T-helper 1 cell treated with Interleukin-12 subunit alpha and Interleukin-12 subunit beta and Interleukin-4 antibody, amounts not matched to agents 30 ng/mL and 1 ng/mL, for 36 hours (primary cell): ENCODE results near the gene CABCOCO1. TPM values are rescaled to one million over a fixed set of nuclear protein-coding genes. Genes with fewer than 3 reads are reported as not detected.

Experiments used
- intact Hi-C: fragments of 100-400 bp; cut with micrococcal nuclease; formaldehyde crosslinking; loops from one replicate; pipeline ENCODE4 v1.15.1; 2024
- total RNA-seq: library from RNA; stranded (reverse); gene quantifications from 2 replicates; pipeline ENCODE4 v1.2.3, GENCODE V29; 2022

Gene CABCOCO1
- total RNA-seq, 1 donor from 2014 or later = not detected

DNA sequence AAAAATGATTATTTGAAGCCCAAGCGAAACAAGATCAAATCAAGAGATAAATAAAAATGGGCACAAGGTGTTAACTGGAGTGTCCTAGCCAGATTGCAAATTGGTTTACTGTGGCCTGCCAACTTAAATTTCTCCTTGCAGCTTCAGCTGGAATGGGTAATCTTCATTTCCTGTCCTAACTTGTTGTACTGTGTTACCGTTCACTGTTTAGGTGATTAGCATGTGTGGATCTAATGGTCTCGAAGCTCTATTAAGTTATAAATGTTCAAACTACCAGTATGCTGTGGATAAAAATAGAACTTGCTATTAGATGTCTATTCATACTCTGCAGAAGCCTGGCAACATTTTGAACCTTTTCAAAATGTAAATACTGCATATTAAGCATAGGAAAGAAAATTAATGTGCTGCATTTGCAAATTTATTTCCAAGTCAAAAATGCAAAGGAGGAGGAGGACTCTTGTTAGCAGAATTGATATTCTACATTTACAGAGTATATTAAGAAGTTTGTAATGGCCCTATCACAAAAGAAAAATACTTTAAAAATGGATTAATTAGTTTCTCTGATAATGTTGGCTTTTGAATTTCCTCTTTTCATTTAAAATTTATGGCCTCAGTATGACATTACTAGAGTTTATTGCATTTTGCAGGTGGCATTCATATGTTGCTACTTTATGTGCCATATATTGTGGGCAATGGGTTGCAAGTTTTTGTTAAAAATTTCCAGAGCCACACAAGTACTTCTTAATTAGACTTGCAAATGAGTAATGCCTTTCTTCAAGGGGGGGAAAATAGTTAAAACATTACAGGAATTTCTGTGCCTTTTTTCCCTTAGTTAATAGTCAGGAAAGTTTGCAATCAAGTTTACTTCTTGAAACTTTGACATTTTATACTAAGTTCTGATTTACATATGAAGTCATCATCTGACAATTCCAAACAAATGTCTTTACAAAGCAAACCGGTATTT lies 92.1 kb downstream of the CABCOCO1 start:
- intact Hi-C loops = loop anchor here (5.0 to 10.0 kb wide), 7 partner anchors 282 to 1380 kb away; partner anchors contain the start of genes EGR2, NRBF2 and RTKN2

DNA sequence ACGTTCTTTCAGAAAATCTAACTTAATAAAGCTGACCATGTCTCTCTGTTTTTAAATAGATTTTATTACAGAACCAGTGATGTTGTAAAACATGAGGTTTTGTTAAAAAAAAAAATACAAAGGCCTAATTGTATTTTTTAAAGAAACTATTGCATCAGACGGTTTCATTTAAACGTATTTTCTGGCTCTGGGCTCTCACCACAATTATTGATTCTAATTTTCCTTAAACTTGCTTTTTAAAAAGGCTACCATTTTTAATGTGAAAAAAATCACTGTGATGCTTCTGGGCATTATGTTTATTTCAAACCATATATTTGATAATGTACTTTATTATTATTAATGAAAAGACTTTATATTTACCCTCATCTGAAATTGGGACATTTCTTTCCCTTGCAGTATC lies 94.3 kb downstream of the CABCOCO1 start:
- intact Hi-C loops = loop anchor here (10.0 kb wide), 2 partner anchors 1058 to 1378 kb away; partner anchors contain the start of genes EGR2 and NRBF2

DNA sequence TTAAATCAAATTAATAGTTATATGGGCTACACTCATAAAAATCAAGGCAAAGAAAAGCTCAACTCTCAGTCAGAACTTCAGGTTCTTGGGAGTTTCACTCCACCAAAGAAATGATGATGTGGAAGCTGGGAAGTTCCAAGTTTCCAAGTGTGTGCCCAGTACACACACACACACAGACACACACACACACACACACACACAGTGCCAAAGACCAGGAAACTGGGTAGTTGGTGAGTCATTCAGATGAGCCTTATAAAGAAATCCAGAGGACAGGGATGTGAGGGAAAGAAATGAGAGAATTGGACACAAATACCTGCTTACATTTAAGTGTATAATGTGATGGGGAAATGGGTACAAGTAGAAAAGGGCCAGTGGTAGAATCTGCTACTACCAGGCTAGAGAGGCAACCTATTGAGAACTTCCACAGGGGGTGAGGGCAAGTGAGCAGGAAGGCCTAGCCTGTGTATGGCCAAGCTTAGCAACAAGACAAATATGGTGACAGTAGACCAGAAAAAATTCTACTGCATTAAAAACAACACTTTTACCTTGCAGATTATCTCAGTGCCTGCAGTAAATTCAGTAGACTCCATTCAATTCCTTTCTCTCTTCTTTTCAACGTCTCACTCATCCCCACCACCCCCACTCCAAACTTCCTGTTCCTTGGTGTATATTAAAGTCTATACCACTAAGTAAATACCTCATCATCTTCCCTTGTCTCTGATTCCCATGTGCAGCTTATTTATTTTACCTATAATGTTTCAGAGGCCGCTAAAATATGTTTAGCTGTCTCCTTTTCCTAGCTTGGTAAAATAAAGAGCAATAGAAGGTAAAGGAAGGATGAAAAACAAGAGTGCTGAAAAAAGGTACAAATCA lies 95.0 kb downstream of the CABCOCO1 start:
- intact Hi-C loops = loop anchor here (10.0 kb wide), 2 partner anchors 1057 to 1377 kb away; partner anchors contain the start of genes EGR2 and NRBF2

DNA sequence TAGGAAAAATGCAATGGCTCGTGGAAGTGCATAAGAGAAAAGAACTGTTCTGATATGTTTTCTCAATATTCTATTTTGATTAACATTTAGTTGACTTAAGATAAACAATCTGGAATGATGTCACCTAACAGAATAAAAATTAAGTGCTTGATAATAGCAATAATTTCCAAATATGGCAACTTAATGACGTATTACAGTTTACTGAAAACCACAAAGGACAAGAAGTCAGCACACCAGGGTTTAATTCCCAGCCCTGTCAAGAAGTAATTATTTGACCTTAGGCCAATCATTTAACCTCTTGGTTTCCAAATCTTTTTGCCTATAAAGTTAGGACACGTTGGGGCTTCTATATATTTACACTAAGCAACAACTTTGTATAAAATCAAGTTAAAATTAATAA lies 95.7 kb downstream of the CABCOCO1 start:
- intact Hi-C loops = loop anchor here (10.0 kb wide), 2 partner anchors 1056 to 1376 kb away; partner anchors contain the start of genes EGR2 and NRBF2

DNA sequence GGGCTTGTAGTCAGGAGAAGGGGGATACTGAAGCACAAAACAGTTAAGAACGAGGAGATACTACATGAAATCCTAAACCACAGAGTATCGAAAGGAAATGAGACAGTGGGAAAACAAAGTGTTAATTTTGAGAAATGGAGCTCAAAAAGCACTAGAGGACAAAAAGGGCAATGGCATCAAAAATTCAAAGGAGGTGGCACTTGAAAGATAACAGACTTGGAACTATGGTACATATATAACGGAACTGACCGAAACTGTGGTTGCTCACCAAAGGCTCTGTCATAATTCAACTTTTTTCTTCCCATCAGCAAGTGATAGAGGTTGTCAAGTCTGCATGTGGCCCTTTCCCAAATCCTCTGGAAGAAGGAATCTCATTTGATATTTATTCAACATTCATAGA lies 97.0 kb downstream of the CABCOCO1 start:
- intact Hi-C loops = loop anchor here (10.0 kb wide), 2 partner anchors 1055 to 1375 kb away; partner anchors contain the start of genes EGR2 and NRBF2

DNA sequence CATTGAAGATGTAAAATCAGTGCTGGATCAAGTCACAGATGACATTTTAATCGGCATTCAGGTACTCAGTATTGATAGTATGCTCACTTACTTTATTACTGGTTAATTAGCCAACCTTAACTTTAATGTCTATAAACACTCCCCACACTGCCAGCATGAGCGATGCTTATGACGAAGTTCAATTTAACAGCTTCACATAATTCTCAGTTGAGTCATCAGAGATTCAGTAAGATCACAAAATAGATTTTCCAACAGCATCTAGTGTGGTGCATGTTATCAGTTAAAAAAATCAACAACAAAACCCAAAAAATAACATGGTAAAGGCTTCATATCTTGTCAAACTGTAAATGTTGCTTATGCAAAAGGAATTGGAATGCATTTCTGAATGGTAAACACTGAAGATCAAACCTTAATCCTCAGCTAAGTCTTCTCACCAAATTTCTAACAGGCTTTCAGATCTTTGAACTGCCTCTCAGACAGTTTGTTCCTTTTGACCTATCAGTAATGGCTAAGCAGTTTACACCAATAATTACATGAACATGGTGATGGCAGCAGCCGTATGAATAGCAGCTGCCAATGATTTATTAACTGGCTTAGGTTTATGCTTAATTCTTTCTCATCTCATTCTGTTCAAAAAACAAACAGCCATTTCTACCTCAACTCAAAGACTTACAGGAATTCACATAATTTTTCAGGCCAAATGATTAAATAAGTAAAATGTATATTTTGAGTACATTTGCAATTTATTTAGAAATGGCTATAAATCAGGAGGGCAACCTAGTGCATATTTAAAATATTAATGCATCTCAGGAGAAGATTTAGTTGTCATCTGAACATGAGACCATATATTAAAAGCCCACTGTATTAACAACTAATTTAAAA lies 98.5 kb downstream of the CABCOCO1 start:
- intact Hi-C loops = no loop called here

DNA sequence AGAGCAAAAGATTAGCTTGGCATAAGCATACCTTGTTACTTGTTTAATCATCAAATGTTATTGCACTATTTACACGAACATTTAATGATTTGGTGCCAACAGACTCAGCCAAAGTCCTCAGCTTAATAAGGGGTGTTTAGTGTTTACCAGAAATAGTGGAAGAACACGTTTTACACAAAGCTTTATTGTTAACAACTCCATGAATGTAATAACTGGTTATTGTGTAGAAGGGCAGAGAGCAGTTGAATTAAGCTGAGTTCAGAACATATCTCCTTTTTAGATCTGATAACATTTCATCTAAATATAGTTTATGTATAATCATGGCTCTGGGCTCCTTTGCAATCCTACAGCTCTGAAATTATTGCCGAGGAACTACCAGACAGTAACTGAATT lies 99.1 kb downstream of the CABCOCO1 start:
- intact Hi-C loops = no loop called here

DNA sequence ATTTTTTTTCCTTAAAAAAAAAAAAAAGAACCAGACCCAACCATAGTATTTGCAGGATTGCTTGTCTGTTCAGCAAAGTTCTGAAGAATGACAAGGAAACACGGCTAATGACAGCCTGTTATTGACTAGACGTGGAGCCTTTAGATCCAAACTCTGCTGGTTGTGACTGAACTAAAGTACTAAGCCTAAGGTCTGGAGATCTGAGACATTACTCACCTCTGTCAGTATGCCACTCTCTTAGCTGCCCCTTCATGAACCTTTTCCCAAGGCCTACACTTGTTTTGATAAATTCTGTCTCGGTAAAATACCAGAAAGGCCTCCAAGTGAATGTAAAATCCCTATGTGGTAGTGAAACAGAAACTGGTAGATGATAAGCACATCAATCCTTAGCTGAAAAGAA lies 101.0 kb downstream of the CABCOCO1 start:
- intact Hi-C loops = no loop called here

DNA sequence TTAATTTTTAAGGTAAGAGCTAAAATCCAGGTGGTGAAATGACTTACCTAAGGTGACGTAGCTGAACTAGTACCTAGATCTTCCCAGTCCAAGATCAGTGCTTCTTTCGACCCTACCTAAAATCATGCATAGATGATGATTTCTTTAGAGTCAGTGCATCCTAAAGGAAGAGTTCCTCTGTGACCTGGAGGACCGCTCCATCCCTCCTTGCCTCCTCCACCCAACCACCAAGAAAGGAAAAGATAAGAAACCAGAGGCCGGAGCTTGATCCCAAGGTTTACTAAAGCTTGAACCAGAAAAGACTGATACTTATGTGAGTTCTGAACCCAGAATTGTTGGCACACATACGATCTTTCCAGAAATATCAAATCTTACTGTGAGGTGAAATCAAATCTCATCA lies 101.8 kb downstream of the CABCOCO1 start:
- intact Hi-C loops = no loop called here

DNA sequence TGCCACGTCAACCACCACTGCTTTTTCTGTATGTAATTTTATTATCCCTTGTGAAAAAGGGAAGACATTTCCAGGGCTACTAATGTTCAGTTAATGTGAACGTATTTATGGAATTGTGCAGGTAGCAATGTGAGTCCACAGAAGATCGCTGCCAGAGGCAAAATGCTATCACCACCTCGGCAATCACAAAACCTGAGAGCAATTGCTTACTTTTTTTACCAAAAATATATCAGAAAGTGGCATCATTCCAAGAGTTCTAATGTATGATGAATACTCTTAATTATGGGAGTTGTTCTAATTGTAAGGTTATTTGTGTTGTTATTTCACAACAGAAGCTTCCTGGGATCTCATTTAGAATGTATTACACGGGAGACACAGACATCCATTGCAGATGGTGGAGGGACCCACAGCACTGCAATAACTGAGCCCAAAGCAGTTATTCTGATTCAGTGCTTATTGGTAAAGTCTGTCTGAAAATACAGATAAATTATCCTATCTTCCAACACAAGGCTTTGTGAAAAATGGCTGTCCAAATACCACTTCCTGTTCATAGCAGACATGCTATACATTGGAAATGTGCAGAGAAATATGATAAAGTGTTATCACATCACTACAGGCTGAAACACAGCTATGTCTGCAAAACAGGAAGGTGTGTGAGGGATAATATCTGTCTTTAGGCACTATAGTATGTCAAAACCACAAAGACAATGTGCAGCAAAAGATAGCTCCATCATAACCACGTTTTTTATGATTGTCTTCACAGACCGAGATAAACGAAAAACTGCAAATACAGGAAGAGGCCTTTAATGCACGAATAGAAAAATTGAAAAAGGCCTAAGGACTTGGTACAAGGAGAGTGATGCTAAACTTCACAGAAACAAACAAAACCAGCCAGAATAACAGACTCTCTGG lies 102.7 kb downstream of the CABCOCO1 start:
- intact Hi-C loops = loop anchor here (1.0 kb wide), 1 partner anchor 13 kb away; no protein-coding TSS in a partner anchor

DNA sequence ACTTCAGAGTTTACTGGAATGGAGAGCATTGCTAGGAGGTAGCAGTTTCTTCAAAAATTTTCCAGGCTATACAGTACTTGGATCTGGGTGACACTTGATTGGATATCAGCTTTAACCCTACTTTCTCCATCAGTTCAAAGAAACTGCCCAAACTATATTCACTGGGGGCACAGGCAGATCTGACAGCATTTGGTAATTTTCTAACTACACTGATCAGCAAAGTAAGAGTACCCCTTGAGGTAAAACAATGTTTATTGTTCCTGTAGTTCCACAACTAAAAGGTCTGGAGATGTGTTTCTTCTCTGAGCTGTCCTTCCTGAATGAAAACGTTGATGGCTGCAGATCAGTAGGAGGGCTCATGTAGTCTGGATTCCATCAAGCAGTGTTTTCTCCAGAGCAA lies 104.2 kb downstream of the CABCOCO1 start:
- intact Hi-C loops = no loop called here

DNA sequence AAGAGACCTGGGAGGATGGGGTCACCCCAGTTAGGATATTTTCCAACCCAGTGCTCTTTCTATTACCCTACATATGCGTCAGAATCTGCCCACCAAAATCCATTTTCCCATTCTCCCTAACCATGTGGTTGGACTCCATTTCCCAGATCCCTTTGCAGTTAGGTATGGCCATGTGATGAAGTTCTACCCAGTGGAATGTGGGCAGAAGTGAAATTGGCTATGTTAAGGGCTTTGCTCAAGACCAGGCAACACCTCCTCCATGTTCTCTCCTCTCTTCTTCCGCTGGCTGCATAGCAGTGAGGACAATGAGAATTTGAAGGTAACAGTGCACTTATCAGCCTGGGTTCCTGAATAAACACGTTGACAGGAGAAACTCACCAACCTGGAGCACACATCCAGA lies 111.3 kb downstream of the CABCOCO1 start:
- intact Hi-C loops = no loop called here

DNA sequence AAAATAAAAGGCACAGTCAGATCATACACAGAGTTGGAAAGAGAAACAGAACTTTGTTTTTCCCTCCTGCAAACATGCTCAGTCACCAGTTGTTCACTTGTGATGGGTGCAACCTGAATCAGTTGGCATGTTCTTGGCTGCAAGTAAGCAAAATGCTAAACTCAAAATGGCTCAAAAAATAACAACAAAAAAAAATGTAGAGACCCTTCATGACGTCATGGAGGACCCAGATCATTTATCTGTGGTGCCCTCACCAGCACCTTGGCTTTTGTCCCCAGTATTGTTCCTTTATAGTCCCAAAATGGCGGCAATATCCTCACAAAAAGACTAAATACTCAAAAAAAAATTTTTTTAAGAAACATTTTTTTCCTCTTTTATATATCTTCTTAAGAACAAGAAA lies 112.4 kb downstream of the CABCOCO1 start:
- intact Hi-C loops = no loop called here

DNA sequence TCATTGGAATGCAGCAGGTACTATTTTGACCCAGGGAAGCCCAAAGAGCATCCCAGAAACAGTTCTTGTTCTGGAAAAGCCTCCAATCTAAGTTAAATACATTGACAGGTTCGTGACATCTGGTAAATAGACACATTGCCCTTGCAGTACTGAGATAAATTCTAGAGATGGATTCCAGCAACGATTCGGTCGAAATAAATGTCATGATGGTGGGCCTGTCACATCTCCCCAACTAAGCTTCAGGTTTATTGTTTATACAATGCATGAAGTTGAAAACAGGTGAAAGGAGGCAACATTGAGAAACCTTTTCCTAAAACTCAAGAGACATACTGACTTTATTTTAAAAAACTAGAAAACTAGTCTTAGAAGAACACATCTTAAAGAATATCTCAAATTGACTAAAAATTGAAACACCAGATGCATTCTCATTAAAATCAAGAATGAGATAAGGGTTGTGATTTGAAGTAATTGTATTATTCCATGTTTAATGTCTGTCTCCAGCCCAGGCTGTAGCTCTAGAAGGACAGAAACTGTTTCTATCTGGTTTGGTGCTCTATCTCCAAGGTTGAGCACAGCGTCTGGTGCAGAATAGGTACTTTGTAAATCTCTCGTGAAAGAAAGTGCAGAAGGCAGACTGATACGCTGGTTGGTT lies 114.0 kb downstream of the CABCOCO1 start:
- intact Hi-C loops = no loop called here

DNA sequence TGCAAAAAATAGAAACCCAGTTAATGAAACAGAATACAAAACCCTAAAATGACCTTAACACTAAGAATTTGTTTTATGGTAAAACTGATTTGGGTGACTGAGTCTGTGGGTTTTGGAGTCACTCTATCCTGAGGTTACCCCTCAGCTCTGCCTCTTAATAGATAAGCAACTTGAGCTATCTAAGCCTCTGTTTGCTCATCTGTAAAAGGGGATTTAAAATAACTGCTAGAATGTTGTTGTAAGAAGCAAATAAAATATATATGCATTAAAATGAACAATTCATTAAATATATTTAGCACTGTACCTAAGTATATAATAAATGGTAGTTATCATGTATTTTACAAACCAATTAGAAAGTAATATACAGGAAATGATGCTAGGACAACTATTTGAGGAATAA lies 115.4 kb downstream of the CABCOCO1 start:
- intact Hi-C loops = no loop called here

DNA sequence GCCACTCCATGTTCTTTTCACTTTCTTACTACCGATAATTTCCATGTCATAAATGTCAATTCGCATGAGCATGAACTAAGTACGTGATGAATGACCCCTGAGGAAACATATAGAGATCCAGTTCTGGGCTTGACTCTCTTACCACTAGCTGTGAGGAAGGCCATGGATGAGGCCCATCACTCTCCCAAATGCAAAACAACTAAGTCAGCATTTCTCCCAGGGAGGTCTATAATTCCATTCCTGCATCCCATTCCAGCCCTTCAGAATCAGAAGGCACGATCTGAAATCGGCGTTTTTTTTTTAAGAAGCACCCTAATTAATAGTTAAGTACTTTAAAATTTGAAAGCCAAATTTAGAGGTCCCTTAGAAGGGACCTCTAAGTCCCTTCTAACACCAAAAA lies 116.5 kb downstream of the CABCOCO1 start:
- intact Hi-C loops = no loop called here

DNA sequence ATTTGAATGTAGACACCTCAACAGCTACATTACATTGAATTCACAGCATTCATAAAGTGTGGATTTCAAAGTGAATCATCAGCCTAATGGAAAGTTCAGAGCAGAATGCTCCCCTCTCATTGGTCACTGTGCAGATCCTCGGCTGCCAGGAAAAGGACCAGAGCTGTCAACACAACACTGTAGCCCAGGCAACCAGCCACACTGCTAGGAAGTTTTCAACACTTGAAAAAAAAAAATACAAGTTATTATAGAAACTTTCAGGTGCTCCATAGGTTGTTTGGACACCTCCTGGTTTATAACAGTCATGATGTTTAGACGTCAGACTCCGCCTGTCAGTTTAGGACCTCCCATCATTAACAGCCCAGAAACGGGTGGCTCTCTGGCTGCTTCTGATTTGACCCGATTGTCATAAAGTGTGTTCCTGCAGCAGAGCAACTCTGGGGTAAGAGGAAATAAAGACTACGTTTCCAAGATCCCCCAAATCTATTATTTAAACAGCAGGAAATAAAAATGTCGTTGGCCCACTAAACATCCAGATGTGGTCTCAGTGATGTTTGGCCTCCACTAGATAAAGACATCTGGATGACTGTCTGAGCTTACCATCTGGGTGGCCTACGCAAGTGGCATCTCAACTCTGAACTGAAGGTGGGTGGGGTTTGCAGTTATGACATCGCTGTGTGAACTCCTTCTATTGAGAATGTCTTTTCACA lies 117.4 kb downstream of the CABCOCO1 start:
- intact Hi-C loops = no loop called here

DNA sequence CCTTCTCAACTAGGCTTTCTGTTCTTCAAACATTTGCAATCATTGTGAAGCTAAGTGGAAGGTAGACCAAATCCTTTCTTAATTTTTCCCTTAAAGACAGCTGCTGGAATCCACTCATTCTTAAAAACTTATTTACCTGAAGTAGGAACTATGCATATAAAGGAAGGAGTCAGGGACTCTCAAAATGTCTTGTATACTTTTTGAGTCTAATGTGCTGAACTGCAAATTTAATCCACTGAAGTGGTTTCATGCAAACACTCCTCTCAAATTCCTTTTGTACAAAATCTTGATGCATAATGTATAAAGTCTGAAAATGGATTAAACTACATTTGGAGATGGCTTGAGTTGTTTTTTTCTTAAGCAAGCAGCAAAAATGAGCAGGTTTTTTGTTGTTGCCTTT lies 118.0 kb downstream of the CABCOCO1 start:
- intact Hi-C loops = no loop called here
